NCI-H748 (cell line): ENCODE results near the gene KCNJ6.

Experiments
- DNase-seq: peaks from one replicate; lab custom pipeline; 2025; ENCODE audit not compliant: unreplicated experiment; lab: John Stamatoyannopoulos, UW

KCNJ6 gene

DNA sequence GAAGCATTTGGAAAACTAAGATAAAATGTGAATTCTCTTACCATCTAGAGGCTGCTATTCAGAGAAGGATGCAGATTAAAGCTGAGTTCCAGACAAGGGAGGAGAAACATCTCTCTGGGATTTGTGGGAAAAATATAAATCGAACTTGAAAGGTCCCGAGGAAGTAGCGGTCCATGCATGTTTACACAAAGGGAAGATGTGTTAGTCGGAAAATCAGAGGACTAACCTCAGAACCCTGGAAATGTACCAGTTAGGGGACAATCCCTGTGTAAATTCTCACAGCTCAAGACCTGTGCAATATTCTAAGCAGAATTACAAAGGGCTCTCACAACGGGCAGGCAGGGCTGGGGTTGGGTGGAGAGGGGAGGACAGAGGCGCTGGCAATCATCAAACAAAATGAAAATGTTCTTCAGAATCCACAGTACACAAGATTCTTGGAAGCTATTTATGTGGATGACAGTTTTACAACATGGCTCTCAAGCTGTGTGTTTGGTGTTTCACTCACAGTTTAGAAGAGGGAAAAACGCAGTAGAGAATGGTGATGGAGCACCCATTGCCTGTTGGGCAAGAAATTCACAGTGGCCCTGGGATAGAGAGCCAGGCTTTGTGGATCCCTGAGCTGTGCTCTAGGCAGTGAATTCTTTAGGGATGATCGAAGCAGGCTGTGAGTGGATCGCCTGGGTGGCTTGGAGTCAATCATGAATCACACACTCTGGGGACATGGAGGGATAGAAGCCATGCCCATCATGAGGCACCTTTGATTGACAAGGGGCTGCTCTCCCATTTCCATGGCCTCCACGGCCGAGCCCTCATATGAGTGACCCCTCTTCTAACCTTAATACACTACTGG, 47.6 kb downstream of the KCNJ6 start:
- no peak for DNase-seq

DNA sequence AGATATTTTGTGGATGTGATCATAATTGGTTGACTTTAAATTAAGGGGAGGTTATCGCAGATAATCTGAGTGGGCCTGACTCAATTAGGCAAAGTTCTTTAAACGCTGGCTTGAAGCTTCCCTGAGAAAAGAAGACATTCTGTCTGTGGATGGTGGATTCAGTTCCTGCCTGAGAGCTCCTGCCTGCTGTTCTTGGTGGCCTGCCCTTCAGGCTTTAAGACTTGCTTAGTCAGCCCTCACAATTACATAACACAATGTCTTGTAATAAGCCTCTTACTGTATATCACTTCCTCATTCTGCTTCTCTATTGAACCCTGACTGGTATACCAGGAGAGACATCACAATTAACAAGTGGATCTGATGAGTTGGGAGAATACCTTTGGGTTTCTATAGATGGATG, 50.2 kb downstream of the KCNJ6 start:
- no peak for DNase-seq

DNA sequence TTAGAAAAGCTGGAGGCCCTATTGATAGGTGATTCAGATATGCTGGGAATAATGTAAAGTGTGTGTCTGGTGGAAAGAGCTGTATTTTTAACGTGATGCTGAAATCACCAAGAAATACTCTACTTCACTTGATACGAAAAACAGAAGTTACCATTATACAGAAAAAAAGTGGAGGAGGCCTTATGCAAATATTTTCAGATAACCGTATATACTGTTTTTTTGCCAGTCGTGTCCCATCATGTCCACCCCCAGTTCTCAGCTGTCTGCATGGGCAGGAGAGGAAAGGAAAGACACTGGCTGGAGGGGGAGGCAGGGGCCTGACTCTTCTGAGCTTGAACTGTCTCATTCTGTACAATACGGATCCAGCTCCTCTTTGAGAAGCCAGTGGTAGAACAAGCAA, 51.1 kb downstream of the KCNJ6 start:
- no peak for DNase-seq

DNA sequence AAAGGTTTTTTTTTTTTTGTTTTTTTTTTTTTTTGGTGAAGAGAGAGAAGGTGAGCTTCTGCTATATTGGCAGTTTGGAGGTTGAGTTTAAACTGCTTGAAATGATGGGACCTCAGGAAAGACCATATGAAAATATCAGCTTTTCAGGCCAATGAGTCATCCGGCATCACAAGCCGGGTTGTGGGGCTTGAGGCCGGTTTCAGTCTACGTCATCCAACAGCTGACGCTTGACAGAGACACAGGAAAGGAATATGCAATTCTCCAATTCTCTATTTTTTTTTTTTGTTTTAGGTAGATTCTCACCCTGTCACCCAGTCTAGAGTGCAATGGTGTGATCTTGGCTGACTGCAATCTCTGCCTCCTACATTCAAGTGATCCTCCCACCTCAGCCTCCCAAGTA, 52.4 kb downstream of the KCNJ6 start:
- DNase-seq: no peak

DNA sequence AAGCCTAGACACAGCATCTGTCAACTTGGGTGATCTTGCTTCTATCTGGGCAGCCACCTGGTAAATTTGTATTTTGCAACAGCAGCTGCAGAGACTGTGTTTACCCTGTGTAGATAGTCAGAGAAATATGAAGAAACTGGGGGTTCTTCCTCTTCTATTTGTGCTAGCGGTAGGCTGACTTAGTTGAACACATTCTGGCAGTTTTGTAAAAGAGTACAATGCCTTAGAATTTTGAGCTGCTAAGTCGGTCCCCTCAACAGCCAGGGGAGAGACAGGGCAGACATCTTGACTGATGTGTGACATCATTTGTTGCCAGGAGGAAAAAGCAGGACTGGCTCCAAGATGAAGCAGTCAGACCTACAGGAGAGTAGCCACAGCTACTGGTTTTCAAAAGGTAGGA, 53.7 kb downstream of the KCNJ6 start:
- DNase-seq: peak; percentile 25

DNA sequence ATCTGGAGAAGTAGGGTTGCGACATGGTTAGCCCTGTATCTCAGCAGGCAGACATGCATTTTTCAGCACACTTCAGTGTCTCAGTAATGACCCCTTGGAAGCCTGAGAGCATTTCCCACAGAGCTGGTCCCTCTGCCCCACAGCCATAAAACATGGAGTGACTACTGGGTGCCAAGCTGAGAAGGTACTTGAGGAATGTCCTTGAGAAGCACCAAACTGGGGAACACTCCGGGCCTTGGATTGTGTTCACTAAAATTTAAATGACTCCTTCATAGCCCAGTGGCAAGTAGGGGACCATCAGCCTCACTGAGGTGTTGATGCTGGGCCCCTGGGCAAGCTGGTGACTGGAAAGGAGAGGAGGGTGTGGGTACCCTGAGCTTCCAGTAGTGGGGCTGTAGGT, 54.7 kb downstream of the KCNJ6 start:
- DNase-seq: no peak

DNA sequence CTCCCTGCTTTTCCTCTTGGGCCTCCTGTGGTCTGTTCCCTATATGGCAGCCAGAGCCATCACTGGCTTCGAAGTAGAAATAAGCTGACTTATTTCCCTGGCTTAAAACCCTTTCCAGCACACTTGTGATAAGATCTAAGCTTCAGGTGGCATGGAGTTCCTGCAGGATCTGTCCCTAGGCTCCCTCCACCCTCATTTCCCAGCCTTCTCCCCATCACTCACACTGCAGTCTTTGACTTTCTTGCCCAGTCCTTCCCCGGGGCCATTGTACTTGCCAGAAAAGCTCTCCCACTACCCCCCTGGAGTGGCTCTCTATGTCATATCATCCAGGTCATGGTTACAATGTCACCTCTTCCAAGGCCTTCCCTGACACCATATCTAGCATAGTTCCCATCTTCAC, 55.8 kb downstream of the KCNJ6 start:
- no peak for DNase-seq

DNA sequence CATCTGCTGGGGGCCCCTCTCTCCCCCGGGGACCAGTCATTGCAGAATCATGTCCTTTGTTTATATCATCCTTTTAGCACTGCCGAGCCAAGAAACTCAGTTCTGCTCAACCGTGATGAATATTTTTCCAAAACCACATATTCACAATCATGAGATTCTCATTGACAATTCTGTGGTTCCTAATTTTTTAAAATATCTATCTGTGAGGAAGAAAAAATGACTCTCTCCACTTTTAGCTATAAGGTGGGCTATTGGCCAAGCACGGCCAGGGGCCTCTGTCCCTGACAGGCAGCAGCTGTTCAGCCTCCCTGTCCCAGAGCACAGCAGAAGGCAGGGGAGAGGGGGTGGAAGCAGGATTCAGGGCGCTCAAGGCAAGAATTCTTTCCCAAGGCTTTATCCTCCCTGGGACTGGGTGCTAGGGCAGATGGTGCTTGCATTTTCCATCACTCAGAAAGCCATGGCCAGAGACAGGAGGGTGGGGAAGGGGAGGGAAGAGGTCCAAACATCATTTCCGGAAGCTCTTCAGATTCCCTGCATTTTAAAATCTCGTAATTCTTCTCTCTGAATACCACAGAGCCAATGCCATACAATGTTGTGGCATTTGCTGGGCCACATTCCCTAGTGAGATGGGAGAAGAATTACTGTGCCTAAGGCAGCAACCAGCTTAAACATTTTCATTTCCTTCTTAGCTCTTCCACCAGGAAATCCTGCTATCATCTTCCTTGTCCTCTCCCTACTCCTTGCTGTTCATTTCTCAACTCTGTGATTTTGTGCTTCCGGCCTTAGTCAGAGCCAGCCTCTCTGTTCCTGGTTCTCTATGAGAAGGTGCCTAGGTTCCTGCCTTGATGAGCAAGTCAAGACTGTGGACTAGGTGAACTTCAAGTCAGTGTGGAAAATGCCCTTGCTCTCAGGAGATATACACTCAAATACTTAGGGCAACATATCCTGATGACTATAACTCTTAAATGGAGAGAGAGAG, 60.3 kb downstream of the KCNJ6 start:
- DNase-seq: no peak

DNA sequence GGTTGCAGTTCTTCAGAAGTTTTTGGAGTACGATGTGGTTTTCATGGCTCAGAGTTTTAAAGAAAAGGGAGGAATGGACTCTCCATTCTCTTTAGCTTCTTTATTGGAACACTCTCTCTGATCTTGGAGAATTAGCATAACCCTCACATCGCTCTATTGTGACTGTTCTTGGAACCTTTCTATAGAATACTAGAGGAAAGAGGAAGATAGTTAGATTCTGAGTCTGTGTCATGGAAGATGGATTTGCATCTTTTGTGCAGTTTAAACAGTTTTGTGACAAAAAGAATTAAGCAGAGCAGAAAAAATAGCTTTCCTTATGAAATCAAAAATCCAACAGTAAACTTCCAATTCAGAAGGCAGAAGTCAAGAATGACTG, 61.0 kb downstream of the KCNJ6 start:
- no peak for DNase-seq

DNA sequence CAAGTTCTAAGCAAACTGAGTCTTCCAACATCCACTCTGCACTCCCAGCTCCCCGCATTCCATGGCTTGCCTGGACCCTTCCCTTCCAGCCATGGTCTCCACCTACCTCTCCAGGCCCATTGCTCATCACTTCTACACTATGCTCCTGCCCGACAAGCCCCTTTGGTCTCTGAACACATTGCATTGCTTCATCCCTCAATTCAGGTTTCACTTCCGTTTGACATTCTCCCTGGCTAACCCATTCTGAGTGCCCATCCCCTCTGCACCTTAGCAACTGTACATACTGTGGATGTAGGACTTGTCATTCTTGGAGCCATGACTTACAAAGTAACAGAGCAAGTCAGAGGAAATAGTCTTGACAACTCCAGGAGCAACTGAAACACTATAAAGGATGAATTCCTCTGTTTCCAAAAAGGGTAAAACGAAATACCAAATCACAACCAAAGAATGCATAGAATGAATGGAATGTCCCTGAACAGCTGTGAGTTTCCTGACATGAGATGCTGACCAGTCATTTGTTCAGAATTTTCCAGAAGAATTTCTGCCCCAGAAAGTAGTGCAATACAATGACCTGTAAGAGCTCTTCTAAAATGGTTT, 66.7 kb downstream of the KCNJ6 start:
- no peak for DNase-seq

DNA sequence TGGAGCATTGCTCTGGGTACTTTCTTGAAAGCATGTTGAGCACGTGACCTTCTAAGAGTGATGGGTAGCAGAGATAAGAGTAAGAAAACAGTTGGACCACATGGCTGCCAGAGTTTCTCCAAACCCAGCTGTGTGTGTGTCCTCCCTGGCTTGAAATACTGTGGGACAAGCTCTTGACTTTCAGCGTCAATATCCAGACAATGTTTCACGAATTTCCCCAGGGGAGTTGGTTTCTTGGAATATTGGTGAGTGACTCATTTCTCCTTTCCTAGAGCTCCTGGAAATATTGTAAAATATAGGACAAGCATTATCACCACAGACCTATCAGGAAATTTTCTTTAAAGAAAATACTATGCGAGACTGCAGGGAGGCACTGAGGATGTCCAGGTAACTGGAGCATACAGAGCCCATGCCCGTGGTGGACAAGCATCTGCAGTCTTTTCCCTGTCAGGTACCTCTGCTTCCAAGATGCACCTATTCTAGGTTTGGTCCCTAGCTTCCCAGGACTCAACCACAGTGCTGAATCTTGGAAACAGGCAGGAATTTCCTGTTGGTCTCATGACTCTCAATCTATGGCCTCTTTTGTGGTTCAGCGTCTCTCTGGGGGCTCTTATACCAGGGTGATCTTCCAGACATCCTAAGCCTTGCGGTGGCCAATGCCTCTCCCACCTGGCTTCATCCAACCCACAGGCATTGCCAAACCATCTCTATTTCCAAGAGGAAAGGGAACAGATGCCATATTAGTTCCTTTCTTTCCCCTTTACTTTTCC, 67.4 kb downstream of the KCNJ6 start:
- DNase-seq: no peak

DNA sequence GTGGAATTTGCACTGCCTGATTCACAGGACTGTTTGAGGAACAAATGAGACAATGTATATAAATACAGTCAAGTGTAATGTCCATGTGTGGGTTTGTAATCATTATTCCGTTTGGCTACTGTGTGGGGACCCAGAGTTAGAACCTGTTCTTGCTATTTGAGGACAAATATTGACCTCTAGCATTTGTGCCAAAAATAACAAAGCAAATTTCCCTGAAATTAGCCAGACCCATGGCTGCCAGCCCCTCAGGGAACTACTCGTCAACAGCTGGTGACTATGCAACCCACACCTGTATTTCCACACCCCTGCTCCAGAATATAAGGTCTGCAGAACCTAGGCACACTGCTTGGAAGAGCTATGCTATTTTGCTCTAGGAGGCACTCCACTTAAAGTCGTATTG, 70.7 kb downstream of the KCNJ6 start:
- DNase-seq: peak; percentile 83

DNA sequence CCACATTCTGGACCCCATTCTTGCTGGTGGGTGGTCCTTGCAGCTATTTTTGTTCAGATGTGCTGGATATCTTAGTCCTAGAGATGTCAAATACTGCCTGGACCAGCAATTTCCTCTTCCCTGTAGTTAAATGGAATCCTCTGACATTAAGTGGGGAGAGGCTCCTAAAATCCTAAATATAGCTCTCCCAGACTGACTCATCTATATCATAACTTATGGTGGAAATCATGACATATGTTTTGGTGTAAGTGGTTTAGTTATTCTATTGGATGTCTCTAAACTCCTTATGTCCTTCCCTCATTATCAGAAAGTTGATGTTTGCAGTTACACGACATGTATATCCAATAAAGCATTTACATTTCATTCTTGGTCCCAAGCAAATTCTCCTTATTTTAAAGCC, 73.1 kb downstream of the KCNJ6 start:
- DNase-seq: no peak

DNA sequence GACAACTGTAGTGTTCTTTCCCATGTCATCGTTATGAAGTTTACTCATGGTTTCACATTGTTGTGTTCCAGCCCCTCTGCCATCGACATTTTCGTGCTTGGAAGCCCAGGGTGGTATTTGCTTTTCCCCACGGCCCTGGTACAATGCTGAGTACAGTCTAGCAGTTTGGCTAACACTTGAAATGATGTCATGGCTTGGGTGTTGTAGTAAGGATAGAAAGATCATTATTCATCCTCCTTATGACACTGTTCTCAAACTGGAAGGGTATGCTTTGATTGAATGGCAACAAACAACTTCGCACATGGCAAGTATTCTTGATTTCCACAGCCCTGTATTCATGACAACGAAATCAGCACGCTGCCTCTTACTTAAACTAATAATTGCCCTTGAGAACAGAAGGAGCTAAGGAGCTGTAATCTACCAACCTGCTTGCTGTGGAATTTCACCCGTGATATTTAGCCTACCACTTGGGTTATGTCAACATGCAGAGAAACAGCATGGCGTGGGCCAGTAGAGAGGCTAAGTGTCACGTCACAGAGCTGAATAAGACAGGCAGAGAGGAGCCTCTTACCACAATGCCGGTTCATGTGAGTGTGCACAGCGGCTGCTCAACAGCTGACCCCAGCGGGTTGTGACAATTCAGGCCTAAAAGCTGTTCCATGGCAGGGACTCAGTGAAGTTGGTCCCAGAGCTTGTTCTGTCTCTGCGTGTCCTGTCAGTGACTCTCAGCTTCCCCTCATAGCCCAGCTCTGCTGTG, 73.9 kb downstream of the KCNJ6 start:
- DNase-seq: no peak

DNA sequence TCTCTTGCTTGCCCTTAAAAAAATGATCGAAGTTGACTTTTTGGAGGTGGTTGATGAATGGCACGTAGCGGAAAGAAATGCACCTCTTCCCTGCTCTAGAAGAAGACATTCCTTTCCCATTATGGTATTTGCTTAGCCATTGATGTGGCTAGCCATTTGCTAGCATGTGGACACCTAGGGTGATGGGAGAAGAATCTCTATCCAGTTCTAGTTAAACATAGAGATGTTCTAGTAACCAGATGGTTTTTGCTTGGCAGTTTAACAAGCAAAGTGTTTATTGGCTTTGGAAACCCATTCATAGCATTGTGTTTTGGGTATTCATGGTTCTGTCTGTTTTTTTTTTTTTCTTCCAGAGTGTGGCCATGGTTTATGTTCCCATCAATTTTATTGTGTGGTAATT, 78.9 kb downstream of the KCNJ6 start:
- DNase-seq: no peak

DNA sequence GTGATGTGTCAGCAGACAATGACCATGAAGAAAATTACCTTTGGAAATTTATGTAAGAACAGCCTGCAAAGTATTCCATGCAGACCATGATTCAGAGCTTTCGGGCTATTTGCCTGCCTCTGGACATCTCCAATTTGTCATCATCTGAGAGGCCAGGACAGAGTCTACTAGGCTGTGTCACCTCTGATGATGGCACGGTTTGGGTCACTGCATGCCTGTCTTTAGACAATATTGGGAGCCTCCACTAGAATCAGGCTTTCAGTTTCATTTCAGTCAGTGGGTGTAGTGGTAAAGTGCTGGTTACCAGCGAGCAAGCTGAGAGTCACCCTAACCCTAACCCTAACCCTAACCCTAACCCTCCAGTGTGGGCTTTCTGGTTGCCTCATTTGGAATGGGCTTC, 80.8 kb downstream of the KCNJ6 start:
- DNase-seq: no peak

DNA sequence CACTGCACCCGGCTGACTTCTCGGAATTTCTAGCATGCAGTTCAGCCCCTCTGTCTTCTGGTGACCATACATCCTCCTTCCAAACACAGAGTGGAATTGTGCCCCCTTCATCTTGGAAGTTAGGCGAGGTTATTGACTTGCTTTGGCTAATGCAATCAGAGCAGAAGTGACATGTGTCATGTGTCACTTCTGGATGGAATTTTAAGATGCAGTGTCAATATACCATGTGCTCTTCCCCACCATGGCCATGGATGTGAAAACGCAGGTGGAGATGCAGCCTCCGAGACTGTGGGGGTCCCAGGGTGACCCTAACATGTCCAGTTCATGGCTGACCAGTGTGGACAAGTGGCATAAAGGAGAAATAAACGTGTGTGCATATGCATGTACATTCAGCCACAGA, 83.0 kb downstream of the KCNJ6 start:
- DNase-seq: no peak

DNA sequence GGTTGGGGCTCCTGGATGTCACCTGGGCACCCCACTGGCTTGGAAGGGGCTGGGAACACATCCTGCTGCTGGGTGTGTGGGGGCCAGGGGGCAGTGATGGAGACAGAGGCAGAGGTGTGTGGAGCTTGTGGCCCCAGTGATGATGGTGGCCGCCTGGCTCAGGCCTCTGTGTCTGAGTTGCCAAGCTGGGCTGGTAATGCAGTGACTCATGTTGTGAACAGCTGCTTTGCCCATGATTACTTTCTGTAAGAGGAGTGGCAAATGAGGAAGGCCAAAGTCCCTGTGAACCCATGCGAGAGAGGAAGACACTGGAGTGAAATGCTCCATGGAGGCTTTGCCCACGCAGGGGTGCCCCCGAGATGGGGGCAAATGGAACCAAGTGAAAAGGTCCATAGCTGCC, 86.8 kb downstream of the KCNJ6 start:
- DNase-seq: no peak

DNA sequence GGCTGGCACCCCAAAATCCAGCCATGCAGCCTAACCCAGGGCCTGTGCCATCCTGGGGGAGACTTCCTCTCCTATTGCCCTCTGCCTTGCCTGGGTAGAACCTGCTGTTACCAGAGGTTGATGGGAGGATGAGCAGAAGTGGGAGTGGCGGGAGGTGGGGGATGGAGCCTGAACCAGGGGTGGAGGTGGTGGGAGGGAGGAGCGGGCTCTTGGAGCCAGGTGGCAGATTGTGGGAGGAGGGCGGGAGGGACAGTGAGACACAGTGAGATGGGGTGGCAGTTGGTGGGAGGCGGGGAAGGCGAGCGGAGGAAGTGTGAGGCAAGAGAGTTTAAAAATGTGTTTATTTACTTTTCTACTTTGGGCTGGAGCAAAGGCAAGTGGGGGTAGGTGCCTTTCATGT, 87.3 kb downstream of the KCNJ6 start:
- DNase-seq: peak; percentile 38

DNA sequence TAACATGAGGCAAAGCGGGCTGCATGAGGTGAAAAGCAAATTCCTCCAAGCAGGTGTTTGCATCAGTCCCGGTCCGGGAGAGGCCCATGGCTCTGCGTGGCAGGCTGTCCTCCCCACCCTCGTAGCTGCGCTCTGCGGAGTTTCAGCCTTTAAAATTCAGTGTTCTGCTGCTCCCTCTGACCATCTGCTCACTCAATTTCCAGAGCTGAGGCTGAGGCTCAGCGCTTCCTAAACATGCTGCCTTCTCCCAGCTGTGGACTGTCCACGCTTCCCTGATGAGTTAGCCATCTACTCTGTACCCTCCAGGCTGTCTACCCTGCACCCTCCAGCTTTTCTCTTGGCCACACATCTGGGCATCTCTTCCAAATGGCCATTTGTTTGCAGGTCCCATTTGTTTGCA, 87.7 kb downstream of the KCNJ6 start:
- DNase-seq: no peak
